Measurements from ENCODE around the gene CACNB1.

The CACNB1 gene

DNA sequence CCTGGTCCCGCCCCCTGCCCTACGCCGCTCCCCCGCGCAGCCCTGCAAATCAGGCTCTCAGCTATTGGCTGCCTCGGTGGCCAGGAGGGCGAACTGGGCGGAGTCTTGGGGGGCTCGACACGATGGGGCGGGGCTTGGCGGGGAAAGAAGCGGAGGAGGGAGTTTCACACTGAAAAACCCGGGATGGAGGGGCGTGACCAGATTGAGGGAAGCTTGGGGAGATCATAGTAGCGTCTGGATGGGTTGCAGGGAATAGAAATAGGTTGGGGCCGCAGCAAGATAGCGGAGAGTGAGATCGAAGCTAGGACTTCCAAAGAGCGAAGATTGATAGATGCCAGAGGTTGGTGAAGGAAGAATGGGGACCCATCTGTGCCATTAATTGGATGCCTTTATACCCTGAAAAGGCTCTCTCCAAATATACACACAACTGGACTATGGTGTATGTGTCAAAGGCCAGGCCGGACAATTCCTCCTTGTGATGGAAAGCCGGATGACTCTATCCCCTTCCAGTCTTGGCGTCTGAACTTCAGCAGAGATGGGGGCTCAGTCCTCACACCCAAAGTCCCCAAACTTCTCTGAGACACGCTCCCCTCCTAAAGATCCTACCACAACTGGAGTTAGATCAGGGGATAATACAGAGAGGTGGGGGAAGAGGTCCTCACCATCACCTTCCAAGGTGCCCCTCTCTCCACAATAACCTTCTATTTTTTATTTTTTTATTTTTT, 28.7 kb upstream of the CACNB1 start:
- DNase-seq (ENCODE audit: low read depth in 1 of 2, low spot score in 1 of 2): no peak

DNA sequence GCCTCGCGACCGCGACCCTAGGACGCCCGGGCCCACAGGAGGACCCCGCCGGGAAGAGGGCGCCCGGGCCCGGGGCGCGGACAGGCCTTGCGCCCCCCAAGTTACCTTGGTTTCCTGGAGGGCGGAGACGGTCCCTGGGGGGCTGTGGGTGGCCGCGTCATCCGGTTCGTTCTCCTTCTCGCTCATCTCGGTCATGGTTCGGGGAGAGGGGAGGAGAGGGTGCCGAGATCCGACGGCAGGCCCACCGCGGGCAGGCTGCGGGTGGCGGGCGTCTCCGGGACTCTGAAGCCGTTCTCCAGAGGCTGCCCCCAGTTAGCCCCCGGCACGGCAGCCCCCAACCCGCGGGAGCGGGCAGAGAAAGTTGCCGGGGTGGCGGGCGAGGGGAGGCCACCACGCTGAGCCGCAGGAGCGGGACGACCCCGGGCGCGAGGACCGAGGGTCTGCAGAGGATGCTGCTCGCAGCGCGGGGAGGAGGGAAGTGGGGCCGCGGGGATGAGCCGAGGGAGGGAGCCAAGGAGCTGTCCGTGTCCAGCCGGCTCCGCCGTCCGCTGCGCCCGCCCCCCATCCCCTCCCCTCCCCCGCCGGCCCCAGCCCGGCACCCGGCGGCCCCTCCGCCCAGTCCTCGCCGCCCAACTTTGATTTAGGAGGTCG, 28.0 kb upstream of the CACNB1 start, which contains the start of gene STAC2:
STAC2 (minus strand) TSS at position 638 of the 651 bp plus-strand sequence; CDS start at position 195, 443 bp downstream.
- DNase-seq (ENCODE audit: low read depth in 1 of 2, low spot score in 1 of 2): no peak

DNA sequence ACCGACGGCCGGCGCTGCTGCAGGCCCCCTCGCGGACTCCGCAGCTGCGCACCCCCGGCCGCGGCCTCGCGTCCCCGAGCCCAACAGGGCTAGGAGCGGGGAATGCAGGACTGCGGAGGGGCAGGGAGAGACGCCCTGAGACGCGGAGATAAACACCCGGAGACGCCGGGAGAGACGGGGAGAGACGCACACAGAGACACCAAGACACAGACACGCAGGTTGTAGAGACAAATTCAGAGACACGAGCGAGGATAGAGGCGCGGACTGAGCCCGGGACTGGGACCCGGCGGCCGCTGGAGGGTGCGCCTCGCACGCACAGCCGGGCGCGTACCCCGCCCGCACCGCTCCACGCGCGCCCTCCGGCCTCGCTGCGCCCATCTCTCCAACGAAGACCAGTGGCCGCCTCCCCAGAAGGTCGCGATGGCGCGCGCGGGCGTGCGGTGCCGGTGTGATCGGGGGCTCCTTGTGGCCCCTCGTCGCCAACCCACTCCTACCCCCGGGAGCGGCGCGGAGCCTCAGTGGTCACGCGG, 27.4 kb upstream of the CACNB1 start:
- no peak for DNase-seq (ENCODE audit: low read depth in 1 of 2, low spot score in 1 of 2)

DNA sequence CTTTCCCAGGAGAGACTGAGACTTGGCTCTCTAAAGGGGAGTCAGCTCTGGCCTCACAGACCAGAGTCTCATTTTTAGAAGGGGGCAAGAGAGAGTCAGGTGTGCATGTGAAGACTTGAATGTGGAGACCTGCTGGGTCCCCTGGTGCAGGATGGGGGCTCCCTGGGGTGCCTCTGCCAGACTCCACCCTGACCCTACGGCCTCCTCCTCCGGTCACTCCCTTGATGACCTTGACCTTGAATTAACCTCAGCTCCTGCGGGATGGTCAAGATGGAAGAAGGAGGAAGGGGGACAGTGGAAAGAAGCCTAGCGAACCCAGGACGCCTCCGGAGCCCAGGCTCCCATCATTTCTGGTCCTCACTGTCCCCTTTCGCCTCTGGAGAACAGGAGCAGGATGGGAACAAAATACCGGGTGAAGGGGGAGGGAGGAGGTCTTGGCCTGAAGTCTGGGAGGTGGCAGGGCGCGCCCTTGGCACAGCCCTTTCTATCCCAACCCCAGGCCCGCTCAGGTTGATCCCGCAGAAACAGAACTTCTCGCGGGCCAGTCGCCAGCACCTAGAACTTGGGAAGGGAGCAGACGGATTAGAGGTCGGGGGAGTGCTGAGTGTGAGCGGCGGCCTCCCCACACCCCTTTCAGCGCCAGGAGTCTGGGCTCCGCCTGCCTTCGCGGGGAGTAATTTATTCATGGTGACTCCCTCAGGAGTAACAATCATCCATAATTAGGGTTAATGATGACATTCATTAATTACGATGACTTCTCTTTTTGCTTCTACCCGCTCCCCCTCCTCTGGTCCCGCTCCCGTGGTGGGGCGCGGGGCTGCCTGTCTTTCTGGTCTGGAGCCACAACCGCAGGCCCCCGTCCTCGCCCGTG, 26.7 kb upstream of the CACNB1 start:
- no peak for DNase-seq (ENCODE audit: low read depth in 1 of 2, low spot score in 1 of 2)

DNA sequence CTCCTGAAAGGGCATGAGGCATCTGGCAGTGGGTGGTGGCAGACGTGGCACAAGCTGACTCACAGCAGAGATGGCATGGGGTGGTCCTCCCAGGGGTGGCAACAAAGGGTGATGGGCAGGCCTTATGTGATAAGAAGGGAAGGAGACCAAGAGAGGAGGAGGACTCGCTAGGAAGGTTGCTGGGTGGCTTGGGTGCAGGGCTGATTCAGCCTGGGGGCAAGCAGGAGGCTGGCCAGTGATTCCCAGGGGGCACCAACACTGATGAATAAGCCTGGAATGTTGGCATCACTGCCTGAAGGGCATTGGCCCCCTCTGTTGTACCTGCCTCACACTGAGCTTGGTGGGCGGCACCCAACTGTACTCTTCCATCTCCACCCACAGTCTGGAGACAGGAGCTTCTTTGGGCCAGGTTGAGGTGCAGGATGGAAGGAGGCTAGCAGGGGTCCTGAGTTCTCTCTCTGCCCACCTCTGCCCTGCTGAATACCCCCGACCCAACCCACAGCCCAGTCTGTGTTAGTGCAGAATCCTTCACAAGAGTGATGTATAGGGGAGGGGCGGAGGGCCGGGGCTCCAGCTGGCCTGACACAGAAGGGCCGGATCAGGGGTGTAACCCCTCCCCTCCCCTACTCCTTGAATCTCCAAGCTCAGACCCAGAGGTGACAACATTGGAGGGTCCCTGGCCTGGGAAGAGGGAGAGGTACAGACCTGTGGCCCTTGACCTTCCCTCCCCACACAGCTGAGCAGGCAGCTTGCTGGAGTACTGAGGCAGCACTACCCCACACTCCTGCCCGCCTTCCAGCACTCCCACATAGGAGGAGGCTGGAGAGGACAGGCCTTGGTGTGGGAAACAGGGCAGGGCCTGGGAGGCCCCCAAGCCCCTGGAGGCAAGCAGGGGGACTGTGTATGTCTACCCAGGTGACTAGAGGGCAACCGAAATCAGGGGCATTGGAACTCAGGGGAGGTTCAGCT, 25.7 kb upstream of the CACNB1 start:
- no peak for DNase-seq (ENCODE audit: low read depth in 1 of 2, low spot score in 1 of 2)

DNA sequence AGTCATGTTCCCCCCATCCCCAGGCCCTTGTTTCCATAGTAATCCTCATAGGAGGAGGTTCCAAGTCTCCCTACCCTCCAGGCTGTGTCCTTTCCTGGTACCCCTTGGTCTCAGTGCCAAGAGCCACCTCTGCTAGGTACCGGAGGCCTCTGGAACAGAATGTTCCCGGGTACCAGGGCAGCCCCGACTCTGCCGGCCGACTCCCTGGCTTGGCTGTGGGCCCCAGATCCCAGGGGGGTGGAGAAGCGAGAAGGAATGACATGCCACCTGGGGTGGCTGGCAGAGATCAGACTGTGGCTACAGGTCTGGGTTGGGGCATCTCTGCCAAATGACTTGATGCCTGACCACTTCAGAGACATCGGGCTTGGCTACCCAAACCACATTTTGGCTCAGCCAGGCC, 24.7 kb upstream of the CACNB1 start:
- DNase-seq (ENCODE audit: low read depth in 1 of 2, low spot score in 1 of 2): no peak

GRCh38 chr17:39221572-39221971, 24.1 kb upstream of the CACNB1 start:
- no peak for DNase-seq (ENCODE audit: low read depth in 1 of 2, low spot score in 1 of 2)

GRCh38 chr17:39219647-39220154, 22.2 kb upstream of the CACNB1 start:
- no peak for DNase-seq (ENCODE audit: low read depth in 1 of 2, low spot score in 1 of 2)

DNA sequence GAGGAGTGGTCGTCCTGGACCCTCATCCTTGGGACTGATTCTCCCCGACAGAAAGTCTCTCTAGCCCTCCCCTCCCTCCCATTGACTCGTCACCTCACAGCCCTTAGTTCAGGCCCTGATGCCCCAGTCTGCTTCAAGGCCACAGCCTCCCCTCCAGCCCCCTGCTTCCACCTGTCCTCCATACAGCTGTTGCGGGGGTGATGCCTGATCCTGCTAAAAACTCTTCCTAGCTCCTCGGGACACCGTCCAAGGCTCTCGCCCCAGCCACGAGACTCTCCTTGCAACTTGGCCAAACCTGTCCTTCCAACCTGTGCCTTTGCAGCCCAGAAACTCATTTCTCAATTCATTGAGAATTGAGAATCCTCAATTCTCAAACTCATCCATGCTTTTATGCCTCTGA, 21.4 kb upstream of the CACNB1 start:
- DNase-seq (ENCODE audit: low read depth in 1 of 2, low spot score in 1 of 2): no peak

DNA sequence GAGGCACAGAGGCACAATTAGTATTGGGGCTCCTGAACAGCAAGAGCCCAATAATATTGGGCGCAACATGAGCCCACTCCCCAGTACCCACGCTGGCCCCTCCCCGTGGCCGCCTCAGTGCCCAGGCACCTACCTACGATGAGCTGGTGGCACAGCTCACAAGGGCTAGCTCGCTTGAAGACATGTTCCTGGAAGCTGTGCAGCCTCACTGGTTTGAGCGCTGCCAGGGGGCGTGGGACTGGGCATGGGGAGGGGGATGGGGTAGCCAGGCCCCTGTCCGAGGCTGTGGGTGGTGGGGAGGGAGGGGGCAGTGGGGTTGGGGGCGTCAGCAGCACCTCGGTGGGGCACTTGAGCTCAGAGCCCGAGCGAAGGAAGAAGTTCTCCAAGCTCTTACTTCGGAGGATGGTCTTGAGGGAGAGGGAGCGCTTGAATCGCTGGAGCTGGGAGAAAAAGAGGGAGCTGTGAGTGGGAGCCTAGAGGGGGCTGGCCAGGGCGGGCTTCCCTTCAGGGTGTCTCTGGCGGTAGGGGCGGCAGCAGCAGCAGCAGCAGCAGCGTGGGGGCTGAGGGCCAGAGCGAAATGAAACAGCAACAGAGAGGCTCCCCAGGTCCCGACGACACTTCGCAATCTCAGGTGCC, 20.4 kb upstream of the CACNB1 start:
- DNase-seq (ENCODE audit: low read depth in 1 of 2, low spot score in 1 of 2): no peak

- DNase-seq (ENCODE audit: low read depth in 1 of 2, low spot score in 1 of 2): no peak
These were observed 16.4 kb upstream of the CACNB1 start for GRCh38 chr17:39213852-39214251.

GRCh38 chr17:39212841-39213480, 15.5 kb upstream of the CACNB1 start:
- DNase-seq (ENCODE audit: low read depth in 1 of 2, low spot score in 1 of 2): no peak

GRCh38 chr17:39212195-39212810, 14.8 kb upstream of the CACNB1 start:
- no peak for DNase-seq (ENCODE audit: low read depth in 1 of 2, low spot score in 1 of 2)

- DNase-seq (ENCODE audit: low read depth in 1 of 2, low spot score in 1 of 2): no peak
These were observed 12.6 kb upstream of the CACNB1 start for GRCh38 chr17:39210093-39210434.

GRCh38 chr17:39209317-39210092, 12.0 kb upstream of the CACNB1 start:
- peak; percentile 38 to 67 for DNase-seq (ENCODE audit: low read depth in 1 of 2, low spot score in 1 of 2)

- no peak for DNase-seq (ENCODE audit: low read depth in 1 of 2, low spot score in 1 of 2)
These were observed 11.4 kb upstream of the CACNB1 start for GRCh38 chr17:39208893-39209292.

- no peak for DNase-seq (ENCODE audit: low read depth in 1 of 2, low spot score in 1 of 2)
These were observed 10.7 kb upstream of the CACNB1 start for GRCh38 chr17:39208136-39208535.

GRCh38 chr17:39205112-39205526, 7.7 kb upstream of the CACNB1 start:
- DNase-seq (ENCODE audit: low read depth in 1 of 2, low spot score in 1 of 2): no peak

Measured in stimulated activated CD4-positive, alpha-beta T cell treated with anti-CD3 and anti-CD28 coated beads, Interleukin-15, amount 100 ng/mL, for 1 hour (primary cell).